DOHH2 (cell line): ENCODE results near the gene NUDT19.

Experiments used
- CTCF ChIP-seq: fragments of 200-600 bp; sonication (generic); IDR thresholded peaks from one replicate; pipeline ENCODE4 v1.5.1; 2014; ENCODE audit warnings: antibody characterized with exemption, mild to moderate bottlenecking, low read depth, low read length; ENCODE audit not compliant: poor library complexity, severe bottlenecking
- EZH2phosphoT487 ChIP-seq: fragments of 200-600 bp; sonication (generic); IDR thresholded peaks from 2 replicates; pipeline ENCODE4 v1.6.1; 2017; ENCODE audit warnings: borderline replicate concordance, mild to moderate bottlenecking, antibody characterized with exemption, low read length, moderate library complexity, mixed read lengths

DNA sequence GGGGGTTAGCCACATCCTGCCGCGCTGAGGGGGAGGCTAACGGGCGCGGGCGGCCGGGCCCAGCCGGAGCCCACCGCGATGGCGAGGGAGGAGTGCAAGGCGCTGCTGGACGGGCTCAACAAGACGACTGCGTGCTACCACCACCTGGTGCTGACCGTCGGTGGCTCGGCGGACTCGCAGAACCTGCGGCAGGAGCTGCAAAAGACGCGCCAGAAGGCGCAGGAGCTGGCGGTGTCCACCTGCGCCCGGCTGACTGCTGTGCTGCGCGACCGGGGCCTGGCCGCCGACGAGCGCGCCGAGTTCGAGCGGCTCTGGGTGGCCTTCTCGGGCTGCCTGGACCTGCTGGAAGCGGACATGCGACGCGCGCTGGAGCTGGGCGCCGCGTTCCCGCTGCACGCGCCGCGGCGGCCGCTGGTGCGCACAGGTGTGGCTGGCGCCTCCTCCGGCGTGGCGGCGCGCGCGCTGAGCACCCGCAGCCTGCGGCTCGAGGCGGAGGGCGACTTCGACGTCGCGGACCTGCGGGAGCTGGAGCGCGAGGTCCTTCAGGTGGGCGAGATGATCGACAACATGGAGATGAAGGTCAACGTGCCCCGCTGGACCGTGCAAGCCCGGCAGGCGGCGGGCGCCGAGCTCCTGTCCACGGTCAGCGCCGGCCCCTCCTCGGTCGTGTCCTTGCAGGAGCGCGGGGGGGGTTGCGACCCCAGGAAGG lies 15.3 kb upstream of the NUDT19 start:
- TF ChIP-seq CTCF = no peak
- no peak for TF ChIP-seq EZH2phosphoT487
